ENCODE measurements around the gene RPS5.
"Not testable (repeated sequence)": the region's sequence is repeated elsewhere in the genome, so short reads cannot be mapped to it uniquely, and the experiment has no call there.

The RPS5 gene

GRCh38 chr19:58406818-58407657 is 20.0 kb downstream of the RPS5 start:
- DNase-seq (ENCODE audit: low read depth in 2 of 2): no peak

- no peak for DNase-seq (ENCODE audit: low read depth in 2 of 2)
These were observed 20.6 kb downstream of the RPS5 start for GRCh38 chr19:58407658-58408151.

GRCh38 chr19:58408152-58409009 is 21.3 kb downstream of the RPS5 start, which contains the start of gene ZNF584:
Gene ZNF584 (plus strand): TSS chr19:58408649. CDS start chr19:58409148, 499 bp downstream.
- peak; percentile 92 to 93 for DNase-seq (ENCODE audit: low read depth in 2 of 2)

DNA sequence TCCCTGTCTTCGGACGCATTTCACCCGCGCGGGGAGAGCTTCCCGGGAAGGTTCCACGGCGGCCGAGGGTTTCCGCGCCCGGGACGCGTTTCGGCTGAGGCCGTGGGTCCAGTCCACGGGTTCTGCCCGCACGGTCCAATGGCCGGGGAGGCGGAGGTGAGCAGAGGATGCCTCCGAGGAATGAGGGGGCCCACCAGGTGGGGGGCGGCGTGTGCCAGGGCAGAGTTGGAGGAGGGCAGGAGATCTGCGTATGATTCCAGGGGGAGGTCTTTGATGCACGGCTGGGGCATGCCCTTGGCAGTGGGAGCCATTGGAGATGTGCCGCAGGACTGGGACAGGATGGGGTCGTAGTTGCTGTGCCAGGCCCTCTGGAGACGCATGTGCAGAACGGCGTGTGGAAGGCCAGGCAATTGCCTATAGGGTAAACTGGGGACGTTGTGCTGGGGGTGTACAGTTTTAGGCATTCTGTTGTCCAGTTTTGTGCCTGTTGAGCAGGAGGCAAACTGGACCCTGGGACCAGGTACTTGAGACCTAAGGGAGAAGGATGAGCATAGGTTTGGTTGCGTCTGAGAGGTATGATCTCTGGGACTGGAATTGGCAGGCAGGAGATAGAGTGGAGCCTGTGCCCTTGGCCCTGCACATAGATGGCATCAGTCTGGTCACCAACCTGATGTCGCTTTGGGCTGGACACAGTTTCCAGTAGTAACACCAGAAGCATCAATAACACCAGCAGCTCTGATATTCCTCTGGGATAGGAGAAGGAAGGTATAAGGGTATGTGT is 22.1 kb downstream of the RPS5 start:
- DNase-seq (ENCODE audit: low read depth in 2 of 2): no peak

DNA sequence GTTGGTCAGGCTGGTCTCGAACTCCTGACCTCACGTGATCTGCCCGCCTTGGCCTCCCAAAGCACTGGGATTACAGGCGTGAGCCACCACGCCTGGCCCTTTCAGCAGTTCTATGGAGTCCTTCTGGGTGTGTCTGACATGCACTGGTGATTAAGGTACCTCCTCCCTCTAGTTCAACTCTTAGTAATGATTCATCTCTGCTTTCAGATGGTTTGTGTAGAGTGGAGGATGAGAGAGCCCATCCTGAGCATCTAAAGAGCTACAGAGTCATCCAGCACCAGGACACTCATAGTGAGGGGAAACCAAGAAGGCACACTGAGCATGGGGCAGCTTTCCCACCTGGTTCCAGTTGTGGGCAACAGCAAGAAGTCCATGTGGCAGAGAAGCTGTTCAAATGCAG is 29.5 kb downstream of the RPS5 start:
- no peak for DNase-seq (ENCODE audit: low read depth in 2 of 2)

- DNase-seq (ENCODE audit: low read depth in 2 of 2): no peak
These were observed 30.0 kb downstream of the RPS5 start for GRCh38 chr19:58417071-58417470.

DNA sequence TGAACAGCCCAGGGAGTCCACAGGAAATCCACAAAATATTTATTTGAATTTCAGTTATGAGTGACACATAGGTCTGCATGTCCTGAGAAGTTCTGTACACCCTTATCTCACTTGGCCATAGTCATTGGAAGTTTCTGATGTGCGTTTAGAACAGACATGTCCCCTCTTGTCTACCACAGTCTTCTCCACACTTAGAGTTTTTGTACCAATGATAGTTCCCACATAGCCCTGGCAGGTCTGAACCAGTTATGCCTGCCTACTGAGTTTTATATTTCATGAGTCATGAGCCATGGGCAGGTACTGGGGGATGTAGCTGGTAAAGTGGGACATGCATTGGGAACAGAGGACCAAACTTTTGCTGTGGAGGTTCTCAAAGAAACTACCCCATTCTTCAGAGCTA is 41.5 kb downstream of the RPS5 start:
- DNase-seq (ENCODE audit: low read depth in 2 of 2): no peak

DNA sequence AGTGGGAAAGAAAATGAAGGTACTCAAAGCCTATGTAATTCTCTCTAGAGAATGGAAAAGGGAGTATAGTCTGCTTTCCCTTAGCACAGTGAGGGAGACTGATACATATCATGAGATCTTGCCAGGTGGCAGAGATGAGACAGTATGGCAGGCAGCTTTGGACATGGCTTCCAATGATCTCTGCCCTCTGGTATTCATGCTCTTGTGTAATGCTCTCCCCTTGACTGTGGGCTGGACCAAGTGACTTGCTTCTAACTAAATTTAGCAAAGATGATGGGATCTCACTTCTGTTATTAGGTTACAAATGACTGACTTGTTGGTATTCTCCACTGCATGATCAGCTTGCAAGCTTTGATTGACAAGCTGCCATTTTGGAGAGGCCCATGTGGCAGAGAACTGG is 42.7 kb downstream of the RPS5 start:
- no peak for DNase-seq (ENCODE audit: low read depth in 2 of 2)

DNA sequence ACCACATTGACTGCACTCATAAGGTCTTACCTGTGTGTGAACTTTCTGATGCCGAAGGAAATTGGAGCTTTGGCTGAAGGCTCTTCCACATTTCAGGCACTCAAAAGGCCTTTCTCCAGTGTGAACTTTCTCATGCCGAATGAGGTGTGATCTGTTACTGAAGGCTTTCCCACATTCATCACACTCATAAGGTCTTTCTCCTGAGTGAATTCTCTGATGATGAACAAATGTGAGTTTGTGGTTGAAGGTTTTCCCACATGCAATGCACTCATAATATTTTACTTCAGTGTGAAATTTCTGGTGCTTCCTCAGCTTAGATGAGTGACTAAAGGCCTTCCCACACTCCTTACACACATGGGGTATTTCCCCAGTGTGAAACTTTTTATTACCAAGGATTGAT is 47.1 kb downstream of the RPS5 start:
- DNase-seq (ENCODE audit: low read depth in 2 of 2): no peak

- DNase-seq (ENCODE audit: low read depth in 2 of 2): peak; percentile 82 to 85
These were observed 52.8 kb downstream of the RPS5 start, which contains the start of gene ZNF132 for GRCh38 chr19:58439576-58440554. Gene ZNF132 (minus strand): TSS chr19:58440153. CDS start chr19:58439821, 332 bp downstream.

DNA sequence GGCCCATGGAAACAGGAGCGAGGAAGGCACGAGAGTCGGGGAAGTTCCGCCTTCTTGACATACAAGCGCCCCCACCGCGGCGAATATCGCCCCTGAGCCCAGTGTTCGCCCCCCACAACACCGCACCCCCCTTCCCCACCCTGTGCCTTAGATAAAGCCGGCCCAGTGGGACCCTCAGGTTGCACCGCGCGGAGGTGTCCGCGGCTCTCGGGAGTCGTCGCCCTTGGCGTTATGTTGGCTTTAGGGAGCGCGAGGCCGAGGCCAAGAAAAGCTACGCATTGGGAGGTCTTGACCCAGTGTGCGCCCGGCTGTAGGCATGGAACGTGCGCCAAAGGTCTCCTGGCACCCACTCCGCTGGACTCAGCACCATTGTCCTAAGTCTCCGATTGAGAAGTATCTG is 53.5 kb downstream of the RPS5 start:
- DNase-seq (ENCODE audit: low read depth in 2 of 2): no peak

GRCh38 chr19:58442986-58443385 is 55.9 kb downstream of the RPS5 start:
- not testable (repeated sequence) for DNase-seq (ENCODE audit: low read depth in 2 of 2)
